IPS-15b (cell line): Measurements from ENCODE around the gene SMCO3.

Experiments used
- H3K27me3 ChIP-seq: one replicate; pipeline ENCODE4 v1.6.1; 2013; ENCODE audit warnings: low read length; ENCODE audit not compliant: control insufficient read depth, insufficient read depth
- H3K36me3 ChIP-seq: one replicate; pipeline ENCODE4 v1.6.1; 2013; ENCODE audit warnings: low read length; ENCODE audit not compliant: control insufficient read depth, insufficient read depth
- H3K4me1 ChIP-seq: one replicate; pipeline ENCODE4 v1.6.1; 2013; ENCODE audit warnings: mild to moderate bottlenecking, low read length; ENCODE audit not compliant: control insufficient read depth, insufficient read depth
- H3K4me3 ChIP-seq: one replicate; pipeline ENCODE4 v1.5.1; 2013; ENCODE audit warnings: low read depth, low read length
- H3K9ac ChIP-seq: one replicate; pipeline ENCODE4 v1.6.1; 2013; ENCODE audit warnings: low read depth, mild to moderate bottlenecking, low read length
- H3K9me3 ChIP-seq: one replicate; pipeline ENCODE4 v1.6.1; 2013; ENCODE audit warnings: mild to moderate bottlenecking, low read length; ENCODE audit not compliant: control insufficient read depth, insufficient read depth

The SMCO3 gene

GRCh38 chr12:14814014-14814413 lies at the start of gene SMCO3:
Gene SMCO3, minus strand, starts transcription at chr12:14814182. Its CDS starts 7,502 bp downstream, at chr12:14806680.
- H3K9me3 ChIP-seq = no peaks in the 10 kb centered on the region
- no peaks in the 10 kb centered on the region for H3K4me1 ChIP-seq
- H3K9ac ChIP-seq = no peak within 1 kb of the TSS
- no peaks in the 10 kb centered on the region for H3K36me3 ChIP-seq
- no peaks in the 10 kb centered on the region for H3K27me3 ChIP-seq
- H3K4me3 ChIP-seq = no peak within 1 kb of the TSS

- Histone ChIP-seq H3K4me1 (no peaks in the 10 kb centered on the region), H3K27me3 (no peaks in the 10 kb centered on the region), H3K9me3 (no peaks in the 10 kb centered on the region), H3K4me3 (no peak overlapping the region), H3K36me3 (no peaks in the 10 kb centered on the region), H3K9ac (no peak overlapping the region)
Measured at GRCh38 chr12:14860490-14860889, 46.5 kb upstream of the SMCO3 start.

- Histone ChIP-seq H3K9me3 (no peaks in the 10 kb centered on the region), H3K9ac (no peak overlapping the region), H3K4me1 (no peaks in the 10 kb centered on the region)
Measured at GRCh38 chr12:14858513-14858912, 44.5 kb upstream of the SMCO3 start.

GRCh38 chr12:14854586-14855183 lies 40.7 kb upstream of the SMCO3 start:
- no peak overlapping the region for H3K4me3 ChIP-seq

More at GRCh38 chr12:14858513-14858912, 44.5 kb upstream of the SMCO3 start:
- Histone ChIP-seq H3K27me3 (no peaks in the 10 kb centered on the region), H3K36me3 (no peaks in the 10 kb centered on the region), H3K4me3 (no peak overlapping the region)

GRCh38 chr12:14853961-14854360 lies 40.0 kb upstream of the SMCO3 start:
- H3K9me3 ChIP-seq = no peaks in the 10 kb centered on the region
- no peaks in the 10 kb centered on the region for H3K36me3 ChIP-seq
- H3K9ac ChIP-seq = no peak overlapping the region
- no peak overlapping the region for H3K4me3 ChIP-seq
- H3K4me1 ChIP-seq = peaks cover 6% of the 10 kb centered on the region
- no peaks in the 10 kb centered on the region for H3K27me3 ChIP-seq

More at GRCh38 chr12:14854586-14855183, 40.7 kb upstream of the SMCO3 start:
- H3K36me3 ChIP-seq = no peaks in the 10 kb centered on the region
- H3K4me1 ChIP-seq = peaks cover 6% of the 10 kb centered on the region
- H3K9me3 ChIP-seq = no peaks in the 10 kb centered on the region
- no peak overlapping the region for H3K9ac ChIP-seq
- H3K27me3 ChIP-seq = no peaks in the 10 kb centered on the region

- no peaks in the 10 kb centered on the region for H3K27me3 ChIP-seq
- H3K9me3 ChIP-seq = no peaks in the 10 kb centered on the region
- H3K36me3 ChIP-seq = no peaks in the 10 kb centered on the region
- peaks cover 6% of the 10 kb centered on the region for H3K4me1 ChIP-seq
- no peak overlapping the region for H3K9ac ChIP-seq
- H3K4me3 ChIP-seq = no peak overlapping the region
Measured at GRCh38 chr12:14852880-14853279, 38.9 kb upstream of the SMCO3 start.

- Histone ChIP-seq H3K9ac (no peak overlapping the region), H3K27me3 (no peaks in the 10 kb centered on the region), H3K36me3 (no peaks in the 10 kb centered on the region), H3K4me1 (peaks cover 6% of the 10 kb centered on the region), H3K9me3 (no peaks in the 10 kb centered on the region), H3K4me3 (no peak overlapping the region)
Measured at GRCh38 chr12:14850929-14851663, 37.1 kb upstream of the SMCO3 start.

GRCh38 chr12:14849661-14850060 lies 35.7 kb upstream of the SMCO3 start:
- no peak overlapping the region for H3K9ac ChIP-seq

GRCh38 chr12:14846876-14847580 lies 33.0 kb upstream of the SMCO3 start:
- Histone ChIP-seq H3K9me3 (no peaks in the 10 kb centered on the region), H3K4me1 (no peaks in the 10 kb centered on the region), H3K27me3 (no peaks in the 10 kb centered on the region), H3K4me3 (no peak overlapping the region), H3K36me3 (no peaks in the 10 kb centered on the region), H3K9ac (no peak overlapping the region)

More at GRCh38 chr12:14849661-14850060, 35.7 kb upstream of the SMCO3 start:
- Histone ChIP-seq H3K9me3 (no peaks in the 10 kb centered on the region), H3K36me3 (no peaks in the 10 kb centered on the region), H3K4me1 (peaks cover 6% of the 10 kb centered on the region), H3K4me3 (no peak overlapping the region), H3K27me3 (no peaks in the 10 kb centered on the region)

GRCh38 chr12:14846042-14846587 lies 32.1 kb upstream of the SMCO3 start:
- Histone ChIP-seq H3K4me1 (no peaks in the 10 kb centered on the region), H3K27me3 (no peaks in the 10 kb centered on the region), H3K9ac (no peak overlapping the region), H3K36me3 (no peaks in the 10 kb centered on the region), H3K4me3 (no peak overlapping the region), H3K9me3 (no peaks in the 10 kb centered on the region)

GRCh38 chr12:14845350-14845750 lies 31.4 kb upstream of the SMCO3 start:
- Histone ChIP-seq H3K9ac (no peak overlapping the region), H3K9me3 (no peaks in the 10 kb centered on the region), H3K4me3 (no peak overlapping the region), H3K27me3 (no peaks in the 10 kb centered on the region), H3K36me3 (no peaks in the 10 kb centered on the region), H3K4me1 (no peaks in the 10 kb centered on the region)
